ENCODE data around the gene ANKS1B.
"Not testable (repeated sequence)": the region's sequence is repeated elsewhere in the genome, so short reads cannot be mapped to it uniquely, and the experiment has no call there.

Gene ANKS1B

GRCh38 chr12:99648183-99648582 is 336.6 kb downstream of the ANKS1B start:
- TF ChIP-seq CTCF (IDR thresholded peaks at IDR 0.05; ENCODE audit: insufficient read depth, low read depth, low read length, missing control alignments): no peak
- DNase-seq (ENCODE audit: low read depth): no peak
- H3K4me3 ChIP-seq (ENCODE audit: low read depth, low read length): no peak overlapping the region

- TF ChIP-seq CTCF (IDR thresholded peaks at IDR 0.05; ENCODE audit: insufficient read depth, low read depth, low read length, missing control alignments): no peak
- no peak within 1 kb of the TSS for H3K4me3 ChIP-seq (ENCODE audit: low read depth, low read length)
- DNase-seq (ENCODE audit: low read depth): no peak
These were observed 337.3 kb downstream of the ANKS1B start, which contains the start of gene GARIN6 for GRCh38 chr12:99647453-99647852. Gene GARIN6 (plus strand): TSS chr12:99647753. CDS start chr12:99648175, 422 bp downstream.

- no peak for DNase-seq (ENCODE audit: low read depth)
- H3K4me3 ChIP-seq (ENCODE audit: low read depth, low read length): no peak overlapping the region
- TF ChIP-seq CTCF (IDR thresholded peaks at IDR 0.05; ENCODE audit: insufficient read depth, low read depth, low read length, missing control alignments): no peak
These were observed 340.1 kb downstream of the ANKS1B start for GRCh38 chr12:99644629-99645028.

- no peak for DNase-seq (ENCODE audit: low read depth)
- no peak overlapping the region for H3K4me3 ChIP-seq (ENCODE audit: low read depth, low read length)
- no peak for TF ChIP-seq CTCF (IDR thresholded peaks at IDR 0.05; ENCODE audit: insufficient read depth, low read depth, low read length, missing control alignments)
These were observed 357.3 kb downstream of the ANKS1B start for GRCh38 chr12:99627459-99627858.

GRCh38 chr12:99624591-99624990 is 360.1 kb downstream of the ANKS1B start:
- DNase-seq (ENCODE audit: low read depth); H3K4me3 ChIP-seq (ENCODE audit: low read depth, low read length): not testable (repeated sequence)

GRCh38 chr12:99620159-99620479 is 364.6 kb downstream of the ANKS1B start:
- no peak for TF ChIP-seq CTCF (IDR thresholded peaks at IDR 0.05; ENCODE audit: insufficient read depth, low read depth, low read length, missing control alignments)
- no peak overlapping the region for H3K4me3 ChIP-seq (ENCODE audit: low read depth, low read length)

GRCh38 chr12:99619389-99620158 is 365.2 kb downstream of the ANKS1B start:
- peak; percentile 61 for DNase-seq (ENCODE audit: low read depth)
- H3K4me3 ChIP-seq (ENCODE audit: low read depth, low read length): no peak overlapping the region
- TF ChIP-seq CTCF (IDR thresholded peaks at IDR 0.05; ENCODE audit: insufficient read depth, low read depth, low read length, missing control alignments): peak; percentile 75

More at GRCh38 chr12:99620159-99620479, 364.6 kb downstream of the ANKS1B start:
- no peak for DNase-seq (ENCODE audit: low read depth)

Measured in GM12865 (cell line).